Suppressor macrophage (primary cell): ENCODE results near the gene ELFN1.

ENCODE experiments used
- DNase-seq, 4 experiments: peaks; one replicate each; pipeline ENCODE4 v3.0.0-alpha.2; 2020 to 2022
- total RNA-seq, 17 experiments: gene quantifications; one replicate each; lab custom pipeline; 2026; ENCODE audit warnings: mixed read lengths in 6 of 17, inconsistent platforms in 3 of 17; lab: John Stamatoyannopoulos, UW

Gene ELFN1
- 0.05 to 2.6 (median 0.46) reads per million in 17 experiments for total RNA-seq

- no peak for DNase-seq
Measured at GRCh38 chr7:1669954-1670893, at the start of gene ELFN1. Gene ELFN1 (plus strand): TSS chr7:1670277. CDS start chr7:1744597, 74,320 bp downstream.

DNA sequence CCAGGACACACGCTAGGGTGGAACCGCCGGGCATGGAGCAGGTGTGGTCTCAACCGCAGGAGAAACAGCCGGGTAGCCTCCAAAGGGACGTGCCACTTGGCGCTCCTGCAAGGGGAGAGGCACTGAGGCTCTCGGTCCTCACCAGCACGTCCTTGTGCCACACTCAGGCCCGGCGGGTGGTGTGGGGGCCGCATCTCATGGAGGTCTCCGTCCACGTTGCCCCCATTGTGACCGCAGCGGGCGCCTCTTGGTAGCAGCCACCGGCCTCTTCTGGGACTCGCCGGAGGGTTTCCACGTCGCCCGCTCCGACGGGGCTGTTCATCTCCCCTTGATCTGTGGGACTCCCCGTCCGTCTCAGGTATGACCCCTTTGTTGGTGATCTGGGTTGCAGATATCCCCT lies 49.2 kb upstream of the ELFN1 start:
- no peak for DNase-seq

DNA sequence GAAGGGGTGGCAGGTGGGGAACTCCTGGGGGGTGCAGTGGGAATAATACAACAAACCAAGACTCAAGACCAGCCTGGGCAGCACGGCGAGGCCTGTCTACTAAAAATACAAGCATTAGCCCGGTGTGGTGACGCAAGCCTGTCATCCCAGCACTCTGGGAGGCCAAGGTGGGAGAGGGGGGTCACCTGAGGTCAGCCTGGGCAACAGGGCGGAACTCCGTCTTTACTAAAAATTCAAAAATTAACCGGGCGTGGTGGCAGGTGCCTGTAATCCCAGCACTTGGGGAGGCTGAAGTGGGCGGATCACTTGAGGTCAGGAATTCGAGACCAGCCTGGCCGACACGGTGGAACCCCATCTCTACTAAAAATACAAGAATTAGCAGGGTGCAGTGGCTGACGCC lies 48.4 kb upstream of the ELFN1 start:
- no peak for DNase-seq

- DNase-seq, result no peak
Measured at GRCh38 chr7:1622441-1622840, 47.6 kb upstream of the ELFN1 start.

GRCh38 chr7:1623810-1624209 lies 46.3 kb upstream of the ELFN1 start:
- no peak for DNase-seq

DNA sequence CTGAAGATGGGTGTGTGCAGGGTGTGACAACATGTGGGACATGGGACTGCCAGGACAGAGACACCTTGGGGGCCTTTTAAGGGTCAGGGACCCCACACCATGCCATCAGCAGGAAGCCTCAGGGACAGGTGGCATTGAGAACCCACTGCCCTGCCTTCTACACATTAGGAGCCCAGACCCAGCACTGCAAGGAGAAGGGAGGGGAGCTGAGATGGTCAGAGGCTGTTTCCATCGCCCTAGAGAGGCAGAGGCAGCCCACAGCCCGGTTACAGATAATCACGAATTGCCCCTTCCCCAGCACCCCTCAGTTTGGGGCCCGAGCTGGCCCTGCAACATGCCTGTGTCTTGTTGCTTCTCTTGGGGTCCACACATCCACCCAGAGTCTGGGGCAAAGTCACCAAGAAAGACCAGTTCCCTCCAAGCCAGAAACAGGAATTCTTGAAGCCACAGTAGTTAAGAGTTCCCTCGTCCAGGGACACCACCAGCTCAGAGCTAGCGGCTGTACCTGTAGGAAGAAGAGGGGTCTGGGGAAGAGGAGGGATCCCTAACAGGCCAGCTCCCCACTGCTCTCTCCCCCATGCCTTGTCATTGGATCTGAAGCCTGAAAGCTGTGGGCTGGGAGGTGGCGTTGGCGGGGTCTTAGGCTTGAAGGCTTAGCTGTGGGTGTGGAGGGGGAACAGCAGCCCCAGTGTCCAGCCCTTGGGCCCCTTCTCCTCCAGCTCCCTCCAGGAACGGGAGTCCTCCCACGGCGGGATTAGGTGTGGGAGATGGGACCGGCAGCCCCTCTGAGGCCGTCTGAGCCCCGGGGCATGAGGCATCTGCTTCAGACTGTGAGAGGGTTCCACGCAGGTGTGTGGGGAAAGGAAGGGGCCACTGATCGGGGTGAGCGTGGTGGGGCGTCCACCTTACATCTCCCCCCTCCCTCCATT lies 44.8 kb upstream of the ELFN1 start:
- DNase-seq, result no peak

DNA sequence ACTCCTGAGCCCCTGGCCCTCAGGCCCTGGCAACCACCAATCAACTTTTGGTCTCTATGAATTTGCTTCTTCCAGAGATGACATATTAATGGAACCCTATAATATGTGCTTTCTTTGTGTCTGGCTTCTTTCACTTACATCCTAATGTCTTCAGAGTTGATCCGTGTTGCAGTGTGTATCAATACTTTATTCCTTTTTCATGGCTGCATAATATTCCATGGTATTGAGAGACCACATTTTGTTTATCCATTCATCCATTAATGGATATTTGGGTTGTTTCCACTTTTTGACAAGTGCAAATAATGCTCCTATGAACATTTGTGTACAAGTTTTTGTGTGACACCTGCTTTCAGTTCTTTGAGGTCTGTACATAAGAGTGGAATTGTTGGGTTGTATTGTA lies 43.3 kb upstream of the ELFN1 start:
- no peak for DNase-seq

- no peak for DNase-seq
Measured at GRCh38 chr7:1630700-1631336, 39.3 kb upstream of the ELFN1 start.

DNA sequence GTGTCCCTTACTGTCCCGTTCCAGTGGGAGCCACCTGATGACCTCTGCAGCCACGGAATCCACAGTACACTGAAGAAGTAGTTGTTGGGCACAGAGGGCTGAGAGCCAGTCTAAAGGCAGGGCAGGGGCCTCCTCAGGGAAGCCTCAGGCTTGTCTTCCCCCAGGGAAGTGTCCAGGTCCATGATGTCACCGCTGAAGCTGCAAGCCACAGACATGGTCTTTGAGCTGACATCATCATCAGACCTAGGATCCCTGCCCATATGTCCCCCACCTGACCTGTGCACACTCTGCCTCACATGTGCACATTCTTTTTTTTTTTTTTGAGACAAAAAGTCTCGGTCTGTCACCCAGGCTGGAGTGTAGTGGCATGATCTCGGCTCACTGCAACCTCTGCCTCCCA lies 38.4 kb upstream of the ELFN1 start:
- DNase-seq, result no peak

GRCh38 chr7:1632506-1632905 lies 37.6 kb upstream of the ELFN1 start:
- no peak for DNase-seq

- peak in 1 of 4 experiments; percentile 5 for DNase-seq
Measured at GRCh38 chr7:1632916-1633785, 36.9 kb upstream of the ELFN1 start.

- DNase-seq, result no peak
Measured at GRCh38 chr7:1635401-1635800, 34.7 kb upstream of the ELFN1 start.

DNA sequence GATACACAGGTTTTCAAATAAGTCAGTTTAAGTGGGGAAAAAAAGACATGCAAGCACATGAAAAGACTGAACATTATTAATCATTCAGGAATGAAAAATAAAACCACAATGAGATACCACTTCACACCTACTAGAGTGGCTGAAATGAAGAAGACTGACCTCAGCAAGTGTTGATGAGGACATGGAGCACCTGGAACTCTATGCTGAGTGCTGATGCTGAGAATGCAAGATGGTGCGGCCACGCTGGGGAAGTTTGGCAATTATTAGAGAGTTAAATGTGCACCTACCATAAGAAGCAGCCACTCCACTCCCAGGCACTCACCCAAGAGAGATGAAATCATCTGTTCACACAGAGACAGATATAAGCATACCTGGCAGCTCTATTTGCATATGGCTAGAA lies 32.9 kb upstream of the ELFN1 start:
- no peak for DNase-seq

GRCh38 chr7:1638215-1638661 lies 31.8 kb upstream of the ELFN1 start:
- DNase-seq, result no peak

GRCh38 chr7:1639071-1639470 lies 31.0 kb upstream of the ELFN1 start:
- no peak for DNase-seq

DNA sequence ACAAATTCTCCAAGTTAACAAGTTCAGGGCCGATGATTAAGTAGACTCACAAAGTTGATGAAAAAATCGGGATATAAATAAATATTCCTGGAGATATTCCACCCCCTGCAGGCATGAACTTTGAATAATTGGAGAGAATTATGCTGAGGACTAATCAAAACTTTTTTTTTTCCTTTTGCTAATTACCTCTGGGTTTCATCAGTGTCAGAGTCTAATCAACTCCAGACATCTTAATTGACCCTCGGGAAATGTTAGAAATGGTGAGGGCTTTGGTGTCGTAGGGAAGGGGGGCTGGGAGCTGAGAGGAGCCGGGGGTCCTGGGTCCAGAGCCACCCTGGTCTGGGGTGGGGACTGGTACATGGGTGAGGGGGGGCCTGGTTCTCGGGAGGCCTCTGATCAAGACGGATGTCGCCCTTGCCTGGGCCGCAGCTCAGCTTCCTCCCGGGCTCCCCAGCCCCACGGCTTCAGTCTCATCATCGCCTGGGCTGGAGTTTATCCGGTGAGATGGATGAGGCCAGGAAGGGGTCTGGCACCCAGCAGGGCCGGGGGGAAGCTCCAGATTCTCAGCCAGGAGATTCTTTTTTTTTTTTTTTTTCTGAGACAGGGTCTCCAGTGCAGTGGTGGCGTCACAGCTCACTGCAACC lies 30.4 kb upstream of the ELFN1 start:
- no peak for DNase-seq

DNA sequence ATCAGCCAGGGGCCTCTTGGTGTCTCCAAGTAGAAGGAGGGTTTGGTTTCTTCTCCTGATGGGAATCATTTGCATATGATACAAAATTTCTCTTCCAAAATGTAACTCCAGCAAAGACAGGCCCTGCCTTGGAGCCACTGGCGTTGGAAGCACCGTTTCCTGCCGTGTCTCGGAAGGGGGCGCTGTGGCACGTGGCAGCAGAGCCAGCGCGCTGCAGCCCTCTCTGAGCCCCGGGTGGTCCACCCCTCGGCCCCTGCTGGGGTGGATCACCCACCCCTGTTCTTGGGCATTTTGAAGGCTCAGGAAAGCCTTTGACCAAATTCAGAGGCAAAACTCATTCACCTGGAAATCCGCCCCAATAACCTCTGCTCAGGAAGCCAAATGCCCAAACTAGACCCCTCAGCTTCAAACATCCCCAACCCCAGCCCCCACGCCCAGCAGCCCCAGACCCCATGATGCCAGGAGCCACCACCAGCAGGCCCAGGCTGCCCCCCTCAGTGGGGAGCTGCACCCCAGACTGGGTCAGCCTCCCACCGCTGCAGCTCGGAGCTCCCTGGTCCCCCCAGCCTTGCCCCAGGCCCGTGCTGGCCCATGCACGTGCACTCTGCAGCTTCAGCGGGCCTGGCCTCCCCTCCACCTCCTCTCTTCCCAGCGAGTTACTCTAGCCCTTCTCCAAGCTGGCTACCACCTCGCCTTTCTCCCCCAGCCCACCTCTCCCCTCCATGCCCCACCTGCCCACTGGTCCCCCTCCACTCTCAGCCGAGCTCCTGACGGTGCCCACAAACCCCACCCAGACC lies 29.5 kb upstream of the ELFN1 start:
- no peak for DNase-seq

- no peak for DNase-seq
Measured at GRCh38 chr7:1641173-1641572, 28.9 kb upstream of the ELFN1 start.

- DNase-seq, result no peak
Measured at GRCh38 chr7:1641661-1642260, 28.3 kb upstream of the ELFN1 start.

GRCh38 chr7:1642291-1642731 lies 27.8 kb upstream of the ELFN1 start:
- no peak for DNase-seq
